Spinal cord (tissue), 10 donors: ENCODE results near the gene VPS72. TPM values are rescaled to one million over a fixed set of nuclear protein-coding genes. Genes with fewer than 3 reads are reported as not detected.
A peak's percentile ranks its signal among the peaks of the same experiment; 100 is the strongest.
"Not testable (repeated sequence)": the region's sequence is repeated elsewhere in the genome, so short reads cannot be mapped to it uniquely, and the experiment has no call there.

Experiments
- DNase-seq, 6 donors: peaks; one replicate each; pipeline versions ENCODE4 v3.0.0 to v3.0.0-alpha.2; 2013 to 2015; ENCODE audit warnings: low spot score in 6 of 6, low read depth in 4 of 6
- H3K27ac ChIP-seq: one replicate; pipeline ENCODE4 v1.5.1; 2013; ENCODE audit warnings: low read depth, low read length, control low read depth
- H3K27me3 ChIP-seq: one replicate; pipeline ENCODE4 v1.6.1; 2013; ENCODE audit warnings: low read length; ENCODE audit not compliant: control insufficient read depth, insufficient read depth
- H3K36me3 ChIP-seq: one replicate; pipeline ENCODE4 v1.6.1; 2013; ENCODE audit warnings: low read length; ENCODE audit not compliant: control insufficient read depth, insufficient read depth
- H3K4me1 ChIP-seq: one replicate; pipeline ENCODE4 v1.6.1; 2013; ENCODE audit warnings: low read length; ENCODE audit not compliant: control insufficient read depth, insufficient read depth
- H3K4me3 ChIP-seq: one replicate; pipeline ENCODE4 v1.5.1; 2013; ENCODE audit warnings: low read depth, low read length, control low read depth
- H3K9me3 ChIP-seq: one replicate; pipeline ENCODE4 v1.6.1; 2013; ENCODE audit warnings: low read length; ENCODE audit not compliant: control insufficient read depth, insufficient read depth
- WGBS: methylation state at CpG from one replicate; pipeline ENCODE4 v1.1.5; 2013; ENCODE audit warnings: missing lambda C conversion rate; ENCODE audit not compliant: insufficient coverage; 5-methylcytosine and 5-hydroxymethylcytosine counted together
- polyA plus RNA-seq, 2 donors: library from polyadenylated mRNA; unstranded; fragments of 120-200 nt; gene quantifications; one replicate each; pipeline ENCODE4 v1.2.1, GENCODE V29; 2013; ENCODE audit not compliant: insufficient read length in 2 of 2
- total RNA-seq, 2 donors: library from RNA; depleted of rRNA in 1 of 2; stranded (reverse); fragments of 120-200 nt in 1 of 2; fragments of >200 nt in 1 of 2; gene quantifications; one replicate each; pipeline versions ENCODE4 v1.2.3 to v1.2.4, GENCODE V29; 2013 to 2014
- donor health status: healthy.

Gene VPS72
- total and polyA plus RNA-seq, 4 donors, result 38.6 to 93.0 (median 79.7) TPM

- H3K4me3 ChIP-seq, result no peak overlapping the region
- H3K36me3 ChIP-seq, result peaks cover 55% of the 10 kb centered on the region
- no peak for DNase-seq
- WGBS, result no CpG with 5 or more reads among the region's 1 CpG
- no peaks in the 10 kb centered on the region for H3K9me3 ChIP-seq
- H3K27ac ChIP-seq, result no peak overlapping the region
- no peaks in the 10 kb centered on the region for H3K4me1 ChIP-seq
- no peaks in the 10 kb centered on the region for H3K27me3 ChIP-seq
Observed at GRCh38 chr1:151210830-151211229, 20.8 kb upstream of the VPS72 start.

- not testable (repeated sequence) for H3K27me3 ChIP-seq, H3K9me3 ChIP-seq, DNase-seq, H3K4me3 ChIP-seq, H3K27ac ChIP-seq, H3K4me1 ChIP-seq
- WGBS, result 93% methylated on average over 11 of the region's 12 CpGs
- peaks cover 59% of the 10 kb centered on the region for H3K36me3 ChIP-seq
Observed at GRCh38 chr1:151205381-151205965, 15.5 kb upstream of the VPS72 start.

GRCh38 chr1:151199873-151200581 lies 10.0 kb upstream of the VPS72 start:
- Histone ChIP-seq H3K4me1 (peaks cover 9% of the 10 kb centered on the region), H3K4me3 (peak overlapping the region; percentile 98)
- 43% methylated on average over 7 of the region's 11 CpGs for WGBS

DNA sequence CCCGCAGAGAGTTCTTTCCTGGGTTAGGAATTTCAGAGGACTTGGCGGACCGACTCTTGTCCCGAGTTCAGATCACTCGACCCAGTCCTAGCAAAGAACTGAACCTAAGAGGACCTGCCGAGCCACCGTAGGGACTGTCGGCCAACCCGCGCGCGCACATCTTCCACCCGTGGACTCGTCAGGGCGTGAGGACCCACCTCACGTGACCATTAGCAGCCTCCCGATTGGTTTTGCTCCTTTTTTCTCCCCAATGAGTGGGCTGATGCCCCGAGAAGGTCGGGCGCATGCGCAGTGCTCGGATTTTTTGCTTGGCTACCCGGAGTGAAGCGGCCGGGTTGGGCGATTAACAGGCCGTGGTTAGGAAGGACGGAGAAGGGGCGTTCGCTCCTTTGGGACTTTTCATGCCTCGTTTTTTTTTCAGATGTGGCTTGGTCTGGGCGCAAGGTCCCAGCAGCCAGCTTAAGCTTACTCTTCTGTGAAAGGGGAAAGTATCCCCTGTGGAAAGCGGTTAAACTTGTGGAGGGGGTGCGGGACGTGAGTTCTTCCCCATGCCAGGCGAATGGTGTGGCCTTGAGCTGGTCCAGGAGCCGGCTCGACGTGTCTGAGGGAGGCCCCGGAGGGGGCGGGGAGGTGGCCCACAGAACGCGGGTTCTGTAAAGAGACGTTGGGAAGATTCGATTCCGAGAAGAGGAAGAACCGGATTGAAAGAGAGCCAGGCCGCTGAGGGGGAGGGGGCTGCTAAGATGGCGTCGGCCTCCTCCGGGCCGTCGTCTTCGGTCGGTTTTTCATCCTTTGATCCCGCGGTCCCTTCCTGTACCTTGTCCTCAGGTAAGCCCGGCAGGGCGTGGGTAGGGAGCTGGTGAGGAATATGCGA lies 8.5 kb upstream of the VPS72 start, which contains the start of gene PIP5K1A:
Gene PIP5K1A, plus strand, starts transcription at position 299 of the 874 bp plus-strand sequence. Its CDS starts 445 bp downstream, at position 744.
- Histone ChIP-seq H3K27ac (peak within 1 kb of the TSS; percentile 96), H3K27me3 (no peaks in the 10 kb centered on the region), H3K4me1 (peaks cover 9% of the 10 kb centered on the region), H3K36me3 (peaks cover 13% of the 10 kb centered on the region), H3K4me3 (peak within 1 kb of the TSS; percentile 98), H3K9me3 (no peaks in the 10 kb centered on the region)
- WGBS, result under 1% methylated on average over 60 of the region's 60 CpGs
- peak; percentile 96 to 100 (median 98) for DNase-seq

More at GRCh38 chr1:151199873-151200581, 10.0 kb upstream of the VPS72 start:
- DNase-seq, result peak in 1 of 6 donors; percentile 5
- no peaks in the 10 kb centered on the region for H3K9me3 ChIP-seq
- H3K27me3 ChIP-seq, result no peaks in the 10 kb centered on the region
- H3K36me3 ChIP-seq, result peaks cover 17% of the 10 kb centered on the region
- H3K27ac ChIP-seq, result peak overlapping the region; percentile 96

GRCh38 chr1:151197863-151198253 lies 7.9 kb upstream of the VPS72 start:
- peak overlapping the region; percentile 96 for H3K27ac ChIP-seq

DNA sequence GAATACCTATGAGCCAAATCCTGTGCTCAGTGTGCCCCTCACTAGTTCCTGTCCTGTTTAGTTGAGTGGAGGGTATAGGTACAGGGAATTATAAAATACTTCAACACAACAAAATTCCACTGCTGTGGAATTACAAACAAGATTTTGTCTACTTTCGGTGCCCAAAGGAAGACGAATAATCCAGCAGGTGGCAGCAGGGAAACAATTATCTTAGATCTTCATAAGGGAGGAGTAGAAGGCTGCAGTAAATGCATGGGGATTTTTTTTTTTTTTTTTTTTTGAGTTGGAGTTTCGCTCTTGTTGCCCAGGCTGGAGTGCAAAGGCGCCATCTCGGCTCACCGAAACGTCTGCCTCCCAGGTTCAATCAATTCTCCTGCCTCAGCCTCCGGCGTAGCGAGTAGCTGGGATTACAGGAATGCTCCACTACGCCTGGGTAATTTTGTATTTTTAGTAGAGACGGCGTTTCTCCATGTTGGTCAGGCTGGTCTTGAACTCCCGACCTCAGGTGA lies 6.3 kb upstream of the VPS72 start:
- WGBS, result no CpG with 5 or more reads among the region's 14 CpGs
- Histone ChIP-seq H3K27me3 (no peaks in the 10 kb centered on the region), H3K4me1 (peaks cover 6% of the 10 kb centered on the region), H3K9me3 (no peaks in the 10 kb centered on the region), H3K36me3 (no peaks in the 10 kb centered on the region), H3K27ac (no peak overlapping the region), H3K4me3 (no peak overlapping the region)
- peak in 4 of 6 donors; percentile 43 to 91 (median 76) for DNase-seq

More at GRCh38 chr1:151197863-151198253, 7.9 kb upstream of the VPS72 start:
- WGBS, result 24% methylated on average over 5 of the region's 10 CpGs
- no peak for DNase-seq
- no peaks in the 10 kb centered on the region for H3K9me3 ChIP-seq
- peak overlapping the region; percentile 98 for H3K4me3 ChIP-seq
- peaks cover 7% of the 10 kb centered on the region for H3K36me3 ChIP-seq
- H3K4me1 ChIP-seq, result peaks cover 9% of the 10 kb centered on the region
- no peaks in the 10 kb centered on the region for H3K27me3 ChIP-seq

GRCh38 chr1:151194894-151195594 lies 5.0 kb upstream of the VPS72 start:
- H3K4me3 ChIP-seq, H3K27ac ChIP-seq, H3K36me3 ChIP-seq, DNase-seq, H3K9me3 ChIP-seq, H3K27me3 ChIP-seq: not testable (repeated sequence)
- WGBS, result no CpG with 5 or more reads among the region's 17 CpGs
- H3K4me1 ChIP-seq, result peaks cover 10% of the 10 kb centered on the region

GRCh38 chr1:151193856-151194255 lies 3.9 kb upstream of the VPS72 start:
- no CpG with 5 or more reads among the region's 1 CpG for WGBS
- Histone ChIP-seq H3K36me3 (no peaks in the 10 kb centered on the region), H3K27me3 (no peaks in the 10 kb centered on the region), H3K9me3 (no peaks in the 10 kb centered on the region), H3K27ac (no peak overlapping the region), H3K4me3 (no peak overlapping the region), H3K4me1 (peaks cover 10% of the 10 kb centered on the region)
- DNase-seq, result no peak

- no peaks in the 10 kb centered on the region for H3K36me3 ChIP-seq
- no peak for DNase-seq
- no peak overlapping the region for H3K4me3 ChIP-seq
- H3K27ac ChIP-seq, result no peak overlapping the region
- no peaks in the 10 kb centered on the region for H3K9me3 ChIP-seq
- peaks cover 13% of the 10 kb centered on the region for H3K4me1 ChIP-seq
- 80% methylated on average over 1 of the region's 6 CpGs for WGBS
- no peaks in the 10 kb centered on the region for H3K27me3 ChIP-seq
Observed at GRCh38 chr1:151193304-151193703, 3.3 kb upstream of the VPS72 start.
